GM10248 (cell line): ENCODE data around the gene IL5RA.

Source experiments
- CTCF ChIA-PET: fragments of 300-600 bp; sonication (Branson Sonifier 250); formaldehyde crosslinking; extraction: SDS; loops from one replicate; lab custom pipeline; 2021; ENCODE audit warnings: antibody characterized with exemption; lab: Yijun Ruan, JAX
- POLR2A ChIA-PET: fragments of 350-650 bp; sonication (Branson Sonifier 250); formaldehyde crosslinking; extraction: SDS; loops from one replicate; lab custom pipeline; 2020; ENCODE audit warnings: antibody characterized with exemption; lab: Yijun Ruan, JAX
- DNase-seq: peaks from one replicate; pipeline ENCODE4 v3.0.0; 2012; ENCODE audit errors: extremely low spot score
- CTCF ChIP-seq: IDR thresholded peaks from 2 replicates; pipeline ENCODE4 v1.5.1; 2012; ENCODE audit warnings: mild to moderate bottlenecking, low read depth; ENCODE audit errors: extremely low read depth, missing control alignments, control extremely low read depth

IL5RA gene

GRCh38 chr3:3027976-3028567 is 82.1 kb downstream of the IL5RA start:
- DNase-seq, result peak; percentile 38
- ChIA-PET POLR2A (no interaction called here), CTCF (interaction anchor here (1.4 kb wide), 1 partner anchor 17 kb away, joined by 4 read pairs; no protein-coding TSS in a partner anchor)
- no peak for TF ChIP-seq CTCF

- DNase-seq, result no peak
- TF ChIP-seq CTCF, result no peak
- ChIA-PET POLR2A (no interaction called here), CTCF (no interaction called here)
Measured at GRCh38 chr3:3023111-3023745, 86.9 kb downstream of the IL5RA start.

- no peak for DNase-seq
- ChIA-PET CTCF (interaction anchor here (1.1 to 1.5 kb wide), 3 partner anchors 10 to 21 kb away, joined by 3 read pairs; no protein-coding TSS in a partner anchor), POLR2A (no interaction called here)
- TF ChIP-seq CTCF, result no peak
Measured at GRCh38 chr3:3020209-3020608, 90.0 kb downstream of the IL5RA start.
